K562 (cell line): ENCODE data around the gene PLXDC1.

Experiments
- CBFA2T3 ChIP-seq: fragments of 450-650 bp; IDR thresholded peaks from 2 replicates; pipeline ENCODE4 v1.6.1; 2017
- CTCF ChIP-seq, 3 experiments: IDR thresholded peaks in 2 of 3; conservative IDR thresholded peaks in 1 of 3; 2 replicates each; pipeline ENCODE4 v1.5.1; 2011 to 2012; ENCODE audit warnings: low read length in 3 of 3, mild to moderate bottlenecking in 3 of 3, control low read depth in 2 of 3, improper control_type of control experiment in 1 of 3, inconsistent platforms in 1 of 3, low read depth in 1 of 3, mixed read lengths in 1 of 3, moderate library complexity in 1 of 3; ENCODE audit not compliant: insufficient read depth in 2 of 3
- E2F5 ChIP-seq: sonication (generic); formaldehyde crosslinking; IDR thresholded peaks from 2 replicates; pipeline ENCODE4 v1.8.0; 2022; ENCODE audit warnings: mild to moderate bottlenecking, missing genetic modification reagents
- JUN ChIP-seq, 2 experiments: sonication (generic) in 1 of 2; formaldehyde crosslinking in 1 of 2; IDR thresholded peaks; 2 replicates each; pipeline versions ENCODE4 v1.6.1 to v1.8.0; 2012 to 2022; ENCODE audit warnings: borderline replicate concordance in 2 of 2, mild to moderate bottlenecking in 2 of 2, improper control_type of control experiment in 1 of 2, low read depth in 1 of 2, low read length in 1 of 2, missing genetic modification reagents in 1 of 2
- TCF7 ChIP-seq: sonication (generic); IDR thresholded peaks from 2 replicates; pipeline ENCODE4 v1.6.1; 2016; ENCODE audit warnings: antibody characterized with exemption, borderline replicate concordance
- ZBTB49 ChIP-seq: sonication (generic); formaldehyde crosslinking; IDR thresholded peaks from 2 replicates; pipeline ENCODE4 v1.8.0; 2022; ENCODE audit warnings: missing genetic modification reagents, mild to moderate bottlenecking, borderline replicate concordance
- ZNF143 ChIP-seq: sonication (generic); formaldehyde crosslinking; IDR thresholded peaks from 2 replicates; pipeline ENCODE4 v1.9.0; 2022; ENCODE audit warnings: mild to moderate bottlenecking, missing genetic modification reagents

GRCh38 chr17:39062846-39063680, 88.4 kb downstream of the PLXDC1 start:
- no peak for TF ChIP-seq CBFA2T3
- no peak for TF ChIP-seq E2F5 (CRISPR knock-in tag)
- TF ChIP-seq ZNF143 (CRISPR knock-in tag): no peak
- TF ChIP-seq TCF7: no peak
- no peak for TF ChIP-seq ZBTB49
- no peak for TF ChIP-seq JUN (IDR thresholded peaks at IDR 0.05; ENCODE audit: borderline replicate concordance, low read depth, low read length)
- TF ChIP-seq JUN (CRISPR knock-in tag; IDR thresholded peaks at IDR 0.05; ENCODE audit: borderline replicate concordance): no peak
- TF ChIP-seq CTCF (IDR thresholded peaks at IDR 0.05 in 2 of 3, conservative IDR thresholded peaks at IDR 0.05 in 1 of 3; ENCODE audit: insufficient read depth in 2 of 3, low read depth in 1 of 3, low read length in 3 of 3): no peak
